WTC11 (cell line): ENCODE measurements around the gene GOSR2. TPM values are rescaled to one million over a fixed set of nuclear protein-coding genes. Genes with fewer than 3 reads are reported as not detected.

ENCODE experiments used
- ATAC-seq: fragments of 200-7000 bp; cut with Tn5 transposase; 2 replicates; pipeline ENCODE4 v1.10.0; 2021; ENCODE audit warnings: mild to moderate bottlenecking, moderate library complexity
- CTCF ChIA-PET: fragments of 300-600 bp; sonication (Branson Sonifier 250); formaldehyde crosslinking; loops from one replicate; lab custom pipeline; 2021; ENCODE audit warnings: antibody characterized with exemption; lab: Charles Lee
- POLR2A ChIA-PET: fragments of 350-600 bp; sonication (Branson Sonifier 250); formaldehyde crosslinking; loops from one replicate; lab custom pipeline; 2021; ENCODE audit warnings: antibody characterized with exemption; lab: Charles Lee
- DNase-seq: peaks from one replicate; pipeline ENCODE4 v3.0.0; 2021; ENCODE audit warnings: low spot score
- H3K27ac Mint-ChIP-seq: 2 replicates; pipeline ENCODE4 v1.8.0; 2021; ENCODE audit warnings: mixed read lengths
- H3K27me3 Mint-ChIP-seq: 2 replicates; pipeline ENCODE4 v1.8.0; 2021; ENCODE audit warnings: low read depth, mild to moderate bottlenecking, moderate library complexity, mixed read lengths
- H3K36me3 Mint-ChIP-seq: 2 replicates; pipeline ENCODE4 v1.8.0; 2021; ENCODE audit warnings: mixed read lengths
- H3K4me1 Mint-ChIP-seq: 2 replicates; pipeline ENCODE4 v1.8.0; 2022; ENCODE audit warnings: mixed read lengths
- H3K4me3 Mint-ChIP-seq: 2 replicates; pipeline ENCODE4 v1.8.0; 2021; ENCODE audit warnings: mild to moderate bottlenecking, moderate library complexity, mixed read lengths
- H3K9me3 Mint-ChIP-seq: 2 replicates; pipeline ENCODE4 v1.8.0; 2021; ENCODE audit warnings: mixed read lengths
- ATF3 ChIP-seq: sonication (generic); formaldehyde crosslinking; conservative IDR thresholded peaks from 2 replicates; pipeline ENCODE4 v1.8.1; 2022; ENCODE audit warnings: mild to moderate bottlenecking, missing genetic modification reagents
- CTCF ChIP-seq: fragments of 200-600 bp; IDR thresholded peaks from 2 replicates; pipeline ENCODE4 v1.8.0; 2022; ENCODE audit warnings: antibody characterized with exemption
- ESRRA ChIP-seq: sonication (generic); formaldehyde crosslinking; IDR thresholded peaks from 2 replicates; pipeline ENCODE4 v1.8.1; 2022; ENCODE audit warnings: mild to moderate bottlenecking, missing genetic modification reagents, borderline replicate concordance
- JUN ChIP-seq: sonication (generic); formaldehyde crosslinking; IDR thresholded peaks from 2 replicates; pipeline ENCODE4 v1.8.0; 2023; ENCODE audit warnings: mild to moderate bottlenecking, missing genetic modification reagents
- NFYB ChIP-seq: sonication (generic); formaldehyde crosslinking; conservative IDR thresholded peaks from 2 replicates; pipeline ENCODE4 v1.8.0; 2022; ENCODE audit warnings: low read depth, missing genetic modification reagents
- NR1H2 ChIP-seq: sonication (generic); formaldehyde crosslinking; IDR thresholded peaks from 2 replicates; pipeline ENCODE4 v1.9.0; 2021; ENCODE audit warnings: mild to moderate bottlenecking, moderate library complexity, missing genetic modification reagents
- NR3C1 ChIP-seq: sonication (generic); formaldehyde crosslinking; conservative IDR thresholded peaks from 2 replicates; pipeline ENCODE4 v1.8.1; 2023; ENCODE audit warnings: low read depth, mild to moderate bottlenecking, missing genetic modification reagents
- SMAD4 ChIP-seq: sonication (generic); formaldehyde crosslinking; IDR thresholded peaks from 2 replicates; pipeline ENCODE4 v1.8.0; 2022; ENCODE audit warnings: mild to moderate bottlenecking, missing genetic modification reagents
- TP53 ChIP-seq: sonication (generic); formaldehyde crosslinking; IDR thresholded peaks from 2 replicates; pipeline ENCODE4 v1.8.1; 2023; ENCODE audit warnings: mild to moderate bottlenecking, missing genetic modification reagents
- USF2 ChIP-seq: sonication (generic); formaldehyde crosslinking; IDR thresholded peaks from 2 replicates; pipeline ENCODE4 v1.8.1; 2023; ENCODE audit warnings: mild to moderate bottlenecking, missing genetic modification reagents, moderate library complexity
- ZNF423 ChIP-seq: fragments of 250-450 bp; sonication (Bioruptor Pico); IDR thresholded peaks from 2 replicates; pipeline ENCODE4 v2.1.2; 2022; ENCODE audit warnings: mild to moderate bottlenecking, moderate library complexity
- ZNF671 ChIP-seq: fragments of 250-450 bp; sonication (Bioruptor Pico); IDR thresholded peaks from 2 replicates; pipeline ENCODE4 v1.8.0; 2021; ENCODE audit warnings: mild to moderate bottlenecking
- ZSCAN18 ChIP-seq: fragments of 250-450 bp; sonication (Bioruptor Pico); IDR thresholded peaks from 2 replicates; pipeline ENCODE4 v2.1.2; 2022; ENCODE audit warnings: mild to moderate bottlenecking, moderate library complexity
- total RNA-seq: library from RNA; stranded (reverse); gene quantifications from 3 replicates; pipeline ENCODE4 v1.2.3, GENCODE V29; 2021
- TF ChIP-seq, protein P1 (sequence below): fragments of 250-450 bp; sonication (Bioruptor Pico); conservative IDR thresholded peaks from 2 replicates; pipeline ENCODE4 v1.9.0; 2021; ENCODE audit warnings: mild to moderate bottlenecking
- TF ChIP-seq, protein P2 (sequence below): sonication (generic); formaldehyde crosslinking; IDR thresholded peaks from 2 replicates; pipeline ENCODE4 v1.8.0; 2022; ENCODE audit warnings: missing genetic modification reagents
- TF ChIP-seq, protein P3 (sequence below): sonication (generic); formaldehyde crosslinking; IDR thresholded peaks from 2 replicates; pipeline ENCODE4 v1.8.1; 2022; ENCODE audit warnings: low read depth, missing genetic modification reagents, borderline replicate concordance

Gene GOSR2
- total RNA-seq, 1 experiment from 2014 or later = 45.8 TPM

- no peak for TF ChIP-seq USF2 (CRISPR knock-in tag)
- no peak for TF ChIP-seq NR3C1 (CRISPR knock-in tag)
- TF ChIP-seq, protein P1, sequence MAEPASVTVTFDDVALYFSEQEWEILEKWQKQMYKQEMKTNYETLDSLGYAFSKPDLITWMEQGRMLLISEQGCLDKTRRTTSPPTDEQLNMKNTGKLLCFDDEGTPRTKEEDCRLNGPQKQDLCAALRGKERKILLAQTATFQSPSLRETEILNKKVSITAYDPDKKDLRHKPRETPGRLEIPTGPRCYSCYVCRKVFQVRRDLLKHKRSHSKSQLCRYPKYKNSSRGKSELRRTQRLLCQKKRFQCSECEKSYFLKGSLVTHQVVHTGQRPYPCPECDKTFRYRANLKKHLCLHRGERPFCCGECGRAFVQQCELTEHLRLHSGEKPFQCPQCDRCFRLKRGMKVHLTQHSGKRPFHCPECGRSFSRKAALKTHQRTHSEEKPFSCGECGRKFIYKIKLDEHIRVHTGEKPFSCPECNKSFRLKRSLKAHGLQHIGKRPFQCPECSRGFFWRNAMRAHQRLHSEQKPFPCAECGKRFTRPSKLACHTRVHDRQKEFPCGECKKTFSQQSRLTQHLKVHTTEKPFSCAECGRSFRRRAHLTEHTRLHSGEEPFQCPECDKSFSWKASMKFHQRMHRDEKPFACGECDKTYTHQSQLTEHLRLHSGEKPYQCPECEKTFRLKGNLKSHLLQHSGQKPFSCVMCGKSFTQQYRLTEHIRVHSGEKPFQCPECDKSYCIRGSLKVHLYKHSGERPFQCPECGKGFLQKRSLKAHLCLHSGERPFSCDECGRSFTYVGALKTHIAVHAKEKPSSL (CRISPR knock-in tag) = no peak
- TF ChIP-seq, protein P2, sequence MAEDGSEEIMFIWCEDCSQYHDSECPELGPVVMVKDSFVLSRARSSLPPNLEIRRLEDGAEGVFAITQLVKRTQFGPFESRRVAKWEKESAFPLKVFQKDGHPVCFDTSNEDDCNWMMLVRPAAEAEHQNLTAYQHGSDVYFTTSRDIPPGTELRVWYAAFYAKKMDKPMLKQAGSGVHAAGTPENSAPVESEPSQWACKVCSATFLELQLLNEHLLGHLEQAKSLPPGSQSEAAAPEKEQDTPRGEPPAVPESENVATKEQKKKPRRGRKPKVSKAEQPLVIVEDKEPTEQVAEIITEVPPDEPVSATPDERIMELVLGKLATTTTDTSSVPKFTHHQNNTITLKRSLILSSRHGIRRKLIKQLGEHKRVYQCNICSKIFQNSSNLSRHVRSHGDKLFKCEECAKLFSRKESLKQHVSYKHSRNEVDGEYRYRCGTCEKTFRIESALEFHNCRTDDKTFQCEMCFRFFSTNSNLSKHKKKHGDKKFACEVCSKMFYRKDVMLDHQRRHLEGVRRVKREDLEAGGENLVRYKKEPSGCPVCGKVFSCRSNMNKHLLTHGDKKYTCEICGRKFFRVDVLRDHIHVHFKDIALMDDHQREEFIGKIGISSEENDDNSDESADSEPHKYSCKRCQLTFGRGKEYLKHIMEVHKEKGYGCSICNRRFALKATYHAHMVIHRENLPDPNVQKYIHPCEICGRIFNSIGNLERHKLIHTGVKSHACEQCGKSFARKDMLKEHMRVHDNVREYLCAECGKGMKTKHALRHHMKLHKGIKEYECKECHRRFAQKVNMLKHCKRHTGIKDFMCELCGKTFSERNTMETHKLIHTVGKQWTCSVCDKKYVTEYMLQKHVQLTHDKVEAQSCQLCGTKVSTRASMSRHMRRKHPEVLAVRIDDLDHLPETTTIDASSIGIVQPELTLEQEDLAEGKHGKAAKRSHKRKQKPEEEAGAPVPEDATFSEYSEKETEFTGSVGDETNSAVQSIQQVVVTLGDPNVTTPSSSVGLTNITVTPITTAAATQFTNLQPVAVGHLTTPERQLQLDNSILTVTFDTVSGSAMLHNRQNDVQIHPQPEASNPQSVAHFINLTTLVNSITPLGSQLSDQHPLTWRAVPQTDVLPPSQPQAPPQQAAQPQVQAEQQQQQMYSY (CRISPR knock-in tag) = no peak
Measured at GRCh38 chr17:46935658-46936266, 12.8 kb downstream of the GOSR2 start (continued).

- no peaks in the 10 kb centered on the region for H3K9me3 Mint-ChIP-seq
- no peak overlapping the region for H3K4me3 Mint-ChIP-seq
- DNase-seq (peak; percentile 88), ATAC-seq (peak; percentile 80)
- ChIA-PET CTCF (interaction anchor here (0.5 to 8.4 kb wide), 28 partner anchors 15 to 204 kb away, joined by 3 to 118 read pairs (median 4); partner anchors contain the start of gene RPRML), POLR2A (no interaction called here)
- no peaks in the 10 kb centered on the region for H3K27me3 Mint-ChIP-seq
- peaks cover 31% of the 10 kb centered on the region for H3K36me3 Mint-ChIP-seq
- peaks cover 38% of the 10 kb centered on the region for H3K4me1 Mint-ChIP-seq
- peak overlapping the region; percentile 80; the same call in 1 of the 2 replicates for H3K27ac Mint-ChIP-seq
- TF ChIP-seq ZNF423 (no peak), NFYB (CRISPR knock-in tag) (no peak), TP53 (CRISPR knock-in tag) (no peak), ZSCAN18 (CRISPR knock-in tag) (no peak), ATF3 (CRISPR knock-in tag) (no peak), ESRRA (CRISPR knock-in tag) (no peak), SMAD4 (CRISPR knock-in tag) (no peak), CTCF (peak; percentile 64), JUN (no peak), ZNF671 (CRISPR knock-in tag) (no peak), USF2 (CRISPR knock-in tag) (peak; percentile 73), NR1H2 (CRISPR knock-in tag) (no peak)
- TF ChIP-seq, protein P3, sequence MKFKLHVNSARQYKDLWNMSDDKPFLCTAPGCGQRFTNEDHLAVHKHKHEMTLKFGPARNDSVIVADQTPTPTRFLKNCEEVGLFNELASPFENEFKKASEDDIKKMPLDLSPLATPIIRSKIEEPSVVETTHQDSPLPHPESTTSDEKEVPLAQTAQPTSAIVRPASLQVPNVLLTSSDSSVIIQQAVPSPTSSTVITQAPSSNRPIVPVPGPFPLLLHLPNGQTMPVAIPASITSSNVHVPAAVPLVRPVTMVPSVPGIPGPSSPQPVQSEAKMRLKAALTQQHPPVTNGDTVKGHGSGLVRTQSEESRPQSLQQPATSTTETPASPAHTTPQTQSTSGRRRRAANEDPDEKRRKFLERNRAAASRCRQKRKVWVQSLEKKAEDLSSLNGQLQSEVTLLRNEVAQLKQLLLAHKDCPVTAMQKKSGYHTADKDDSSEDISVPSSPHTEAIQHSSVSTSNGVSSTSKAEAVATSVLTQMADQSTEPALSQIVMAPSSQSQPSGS (CRISPR knock-in tag) = no peak
- TF ChIP-seq, protein P2 (CRISPR knock-in tag) = no peak
Measured at GRCh38 chr17:46940692-46941404, 17.9 kb downstream of the GOSR2 start.
